Naive B cell (primary cell): Measurements from ENCODE around the gene SPATA9. TPM values are rescaled to one million over a fixed set of nuclear protein-coding genes. Genes with fewer than 3 reads are reported as not detected.
"Not testable (repeated sequence)": the region's sequence is repeated elsewhere in the genome, so short reads cannot be mapped to it uniquely, and the experiment has no call there.

Experiments
- ATAC-seq, 2 donors: fragments of 150-1000 bp; cut with Tn5 transposase; 2 replicates each; pipeline ENCODE4 v1.10.0; 2021; ENCODE audit warnings: low read depth in 2 of 2, mild to moderate bottlenecking in 2 of 2, moderate library complexity in 2 of 2
- DNase-seq: peaks from one replicate; pipeline ENCODE4 v3.0.0; 2022
- H3K27ac Mint-ChIP-seq, 6 donors: one replicate each; pipeline ENCODE4 v1.8.0; 2020 to 2022; ENCODE audit warnings: mild to moderate bottlenecking in 6 of 6, mixed read lengths in 6 of 6, moderate library complexity in 5 of 6, inconsistent platforms in 2 of 6
- H3K27me3 Mint-ChIP-seq, 3 donors: one replicate each; pipeline ENCODE4 v1.8.0; 2021 to 2022; ENCODE audit warnings: mixed read lengths in 3 of 3, mild to moderate bottlenecking in 1 of 3
- H3K36me3 Mint-ChIP-seq, 2 donors: one replicate each; pipeline ENCODE4 v1.8.0; 2020 to 2022; ENCODE audit warnings: mixed read lengths in 2 of 2, inconsistent platforms in 1 of 2, mild to moderate bottlenecking in 1 of 2
- H3K4me1 Mint-ChIP-seq, 3 donors: one replicate each; pipeline ENCODE4 v1.8.0; 2020 to 2022; ENCODE audit warnings: mixed read lengths in 3 of 3, inconsistent platforms in 1 of 3, mild to moderate bottlenecking in 1 of 3, moderate library complexity in 1 of 3
- H3K4me3 Mint-ChIP-seq, 8 donors: one replicate each; pipeline ENCODE4 v1.8.0; 2020 to 2022; ENCODE audit warnings: mild to moderate bottlenecking in 8 of 8, mixed read lengths in 8 of 8, moderate library complexity in 8 of 8, inconsistent platforms in 2 of 8
- H3K9me3 Mint-ChIP-seq, 7 donors: one replicate each; pipeline ENCODE4 v1.8.0; 2020 to 2022; ENCODE audit warnings: mixed read lengths in 7 of 7, mild to moderate bottlenecking in 5 of 7, inconsistent platforms in 2 of 7, moderate library complexity in 1 of 7
- polyA plus RNA-seq, 6 donors: library from polyadenylated mRNA; unstranded; fragments of 300-500 nt; fragmentation: Illumina TruSeq; gene quantifications; one replicate each; pipeline ENCODE4 v1.2.3, GENCODE V29; 2021; ENCODE audit warnings: low read depth in 6 of 6

Gene SPATA9
- polyA plus RNA-seq, 6 donors from 2014 or later, result not detected

DNA sequence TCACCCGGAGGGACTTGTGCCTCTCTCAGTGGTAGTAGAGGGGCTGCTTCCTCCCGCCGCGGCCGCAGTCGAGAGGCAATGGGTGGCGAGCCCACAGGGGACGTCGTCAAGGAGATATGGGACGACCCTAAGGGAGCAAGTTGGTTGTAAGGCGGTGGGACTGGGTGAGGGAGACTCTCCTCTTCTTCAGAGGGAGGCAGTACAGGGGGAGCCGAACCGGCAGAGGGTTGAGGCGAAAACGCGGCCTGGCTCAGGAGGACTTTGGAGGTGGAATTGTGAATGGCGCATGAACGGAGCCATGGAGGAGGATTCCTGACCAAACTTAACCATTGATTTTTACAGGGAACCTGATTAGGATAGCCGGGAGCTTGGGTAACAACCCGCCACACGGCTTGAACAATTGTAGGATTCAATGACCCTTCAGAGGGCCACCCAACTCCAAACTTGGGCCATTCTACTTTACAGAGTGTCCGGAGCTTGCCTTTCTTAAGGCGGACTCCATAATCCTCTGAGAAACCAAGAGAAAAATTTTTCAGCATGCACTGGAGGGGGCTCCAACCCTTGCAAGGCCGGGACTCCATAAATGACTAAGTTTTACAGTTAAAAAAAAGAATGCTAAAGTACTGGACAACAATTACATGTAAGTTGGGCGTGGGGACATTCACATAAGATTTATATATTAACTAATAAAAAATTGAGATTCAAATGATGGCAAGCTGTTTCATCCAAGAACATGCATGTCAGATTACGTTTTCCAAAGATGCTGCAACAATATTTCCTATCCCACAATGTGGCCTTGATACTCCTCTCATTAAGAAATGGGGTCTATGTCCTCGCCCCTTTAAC is 28.9 kb upstream of the SPATA9 start:
- H3K27me3 Mint-ChIP-seq, result no peaks in the 10 kb centered on the region
- no peaks in the 10 kb centered on the region for H3K4me1 Mint-ChIP-seq
- DNase-seq, result no peak
- no peaks in the 10 kb centered on the region for H3K9me3 Mint-ChIP-seq
- H3K27ac Mint-ChIP-seq, result peak overlapping the region in 1 of 6 donors; percentile 55
- no peak for ATAC-seq
- no peak overlapping the region for H3K4me3 Mint-ChIP-seq
- H3K36me3 Mint-ChIP-seq, result no peaks in the 10 kb centered on the region

DNA sequence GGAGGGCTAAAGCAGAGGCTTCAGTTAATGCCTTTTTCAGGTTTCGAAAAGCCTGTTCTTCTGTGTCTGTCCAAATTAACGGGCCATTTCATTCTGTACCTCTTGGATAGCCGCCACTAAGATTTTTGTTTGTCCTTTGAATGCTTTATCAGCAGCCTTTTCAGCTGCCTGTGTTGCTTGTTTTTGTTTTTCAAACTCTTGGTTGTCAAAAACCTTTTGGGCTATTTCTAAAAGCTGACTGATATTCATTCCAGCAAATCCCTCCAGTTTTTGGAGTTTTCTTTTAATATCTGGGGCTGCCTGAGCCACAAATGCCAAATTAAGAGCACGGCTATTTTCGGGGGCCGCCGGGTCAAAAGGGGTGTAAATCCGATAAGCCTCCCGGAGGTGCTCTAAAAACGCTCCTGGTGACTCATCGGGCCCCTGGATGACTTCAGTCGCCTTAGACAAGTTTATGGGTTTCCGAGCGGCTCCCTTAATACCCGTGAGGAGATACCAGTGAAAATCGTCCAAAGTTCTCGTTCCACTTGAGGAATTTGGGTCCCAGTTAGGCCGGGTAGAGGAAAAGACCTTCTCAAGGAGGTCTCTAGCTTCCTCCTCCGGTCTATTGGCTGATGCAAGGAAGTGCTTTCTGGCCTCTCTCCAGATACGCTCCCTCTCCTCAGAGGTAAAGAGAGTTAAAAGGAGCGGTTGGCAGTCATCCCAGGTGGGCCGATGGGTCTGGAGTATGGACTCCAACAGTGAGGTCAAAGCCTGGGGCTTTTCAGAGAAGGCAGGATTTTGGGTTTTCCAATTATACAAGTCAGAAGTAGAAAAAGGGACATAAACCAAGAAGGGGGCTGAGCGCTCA is 28.1 kb upstream of the SPATA9 start:
- H3K27ac Mint-ChIP-seq, H3K4me1 Mint-ChIP-seq, ATAC-seq, DNase-seq, H3K36me3 Mint-ChIP-seq, H3K27me3 Mint-ChIP-seq, H3K9me3 Mint-ChIP-seq: not testable (repeated sequence)
- H3K4me3 Mint-ChIP-seq, result peak overlapping the region in 1 of 8 donors; percentile 33

DNA sequence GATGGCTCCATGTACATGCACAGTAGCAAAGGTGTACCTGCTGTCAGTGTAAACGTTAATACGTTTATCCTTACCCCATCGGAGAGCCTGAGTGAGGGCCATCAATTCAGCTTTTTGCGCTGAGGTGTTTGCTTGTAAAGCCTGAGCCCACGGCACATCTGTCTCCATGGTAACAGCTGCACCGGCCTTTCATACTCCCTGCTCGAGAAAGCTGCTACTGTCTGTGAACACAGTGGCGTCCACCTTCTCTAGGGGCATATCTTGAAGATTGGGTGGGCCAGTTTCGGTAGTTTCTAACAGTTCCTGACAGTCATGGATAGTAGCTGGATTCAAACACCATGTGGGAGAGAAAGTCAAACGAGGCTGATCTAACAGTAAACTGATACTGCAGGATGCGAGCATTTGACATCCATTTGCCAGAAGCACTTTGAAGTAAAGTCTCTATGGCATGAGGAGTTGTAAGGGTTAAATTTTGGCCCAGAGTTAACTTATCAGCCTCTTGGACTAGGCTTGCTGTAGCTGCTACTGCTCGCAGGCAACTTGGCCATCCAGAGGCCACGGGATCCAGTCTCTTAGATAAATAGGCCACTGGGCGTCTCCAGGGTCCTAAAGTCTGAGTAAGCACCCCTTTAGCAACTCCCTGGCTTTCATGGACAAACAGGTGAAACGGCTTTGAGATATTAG is 27.3 kb upstream of the SPATA9 start:
- Mint-ChIP-seq H3K4me3 (no peak overlapping the region), H3K4me1 (no peaks in the 10 kb centered on the region), H3K9me3 (no peaks in the 10 kb centered on the region), H3K27ac (no peak overlapping the region), H3K27me3 (no peaks in the 10 kb centered on the region), H3K36me3 (no peaks in the 10 kb centered on the region)
- ATAC-seq (no peak), DNase-seq (no peak)

DNA sequence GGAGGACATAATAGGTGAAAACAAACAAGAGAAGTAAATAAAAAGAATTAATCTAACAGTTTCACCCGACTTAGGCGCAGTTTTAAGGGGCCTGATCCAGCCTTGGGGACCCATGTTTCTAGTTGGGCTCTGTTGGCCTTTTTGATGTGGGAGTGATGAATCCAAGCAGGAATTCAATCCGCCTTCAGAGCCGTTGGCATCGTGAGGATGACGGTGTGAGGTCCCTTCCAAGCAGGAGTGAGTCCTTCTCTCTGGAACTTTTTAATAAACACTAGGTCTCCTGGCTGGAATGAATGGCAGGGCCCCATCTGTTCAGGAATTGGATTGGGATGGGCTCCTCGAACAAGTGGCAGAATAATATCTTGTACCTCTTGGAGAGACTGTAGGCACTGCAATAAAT is 26.1 kb upstream of the SPATA9 start:
- DNase-seq (no peak), ATAC-seq (no peak)
- H3K27ac Mint-ChIP-seq, result no peak overlapping the region
- H3K4me3 Mint-ChIP-seq, result no peak overlapping the region
- H3K27me3 Mint-ChIP-seq, result no peaks in the 10 kb centered on the region
- no peaks in the 10 kb centered on the region for H3K4me1 Mint-ChIP-seq
- H3K36me3 Mint-ChIP-seq, result no peaks in the 10 kb centered on the region
- no peaks in the 10 kb centered on the region for H3K9me3 Mint-ChIP-seq

DNA sequence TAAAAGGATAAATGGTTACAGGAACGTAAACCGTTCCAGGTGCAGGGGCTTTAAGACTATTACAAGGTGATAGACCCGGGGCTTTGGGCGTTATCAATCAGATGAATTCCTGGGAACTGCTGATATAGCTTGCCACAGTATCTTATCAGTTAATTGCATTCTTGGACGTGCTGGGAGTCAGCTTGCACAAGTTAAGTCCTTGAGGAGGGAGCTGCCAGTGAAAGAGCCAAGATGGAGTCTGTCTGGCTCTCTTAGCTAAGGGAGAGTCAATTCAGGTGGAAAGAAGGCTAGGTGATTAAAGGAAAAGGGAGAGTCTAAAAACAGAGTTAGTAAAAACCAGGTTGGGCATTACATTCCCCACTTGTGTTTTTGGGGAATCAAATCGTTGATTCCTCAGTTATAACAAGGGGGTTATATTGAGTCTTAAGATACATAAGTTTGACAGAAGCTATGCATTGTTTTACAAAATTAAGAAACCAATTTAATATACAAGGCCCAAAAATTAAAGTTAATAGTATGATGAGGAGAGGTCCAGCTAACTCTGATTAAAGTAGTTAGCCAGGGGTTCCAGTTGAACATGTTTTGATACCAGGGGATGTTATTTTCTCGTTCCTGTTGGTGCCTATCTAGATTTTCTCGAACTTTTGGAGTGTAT is 24.9 kb upstream of the SPATA9 start:
- DNase-seq, H3K4me3 Mint-ChIP-seq, H3K27me3 Mint-ChIP-seq, H3K27ac Mint-ChIP-seq, H3K4me1 Mint-ChIP-seq, ATAC-seq, H3K9me3 Mint-ChIP-seq, H3K36me3 Mint-ChIP-seq: not testable (repeated sequence)

DNA sequence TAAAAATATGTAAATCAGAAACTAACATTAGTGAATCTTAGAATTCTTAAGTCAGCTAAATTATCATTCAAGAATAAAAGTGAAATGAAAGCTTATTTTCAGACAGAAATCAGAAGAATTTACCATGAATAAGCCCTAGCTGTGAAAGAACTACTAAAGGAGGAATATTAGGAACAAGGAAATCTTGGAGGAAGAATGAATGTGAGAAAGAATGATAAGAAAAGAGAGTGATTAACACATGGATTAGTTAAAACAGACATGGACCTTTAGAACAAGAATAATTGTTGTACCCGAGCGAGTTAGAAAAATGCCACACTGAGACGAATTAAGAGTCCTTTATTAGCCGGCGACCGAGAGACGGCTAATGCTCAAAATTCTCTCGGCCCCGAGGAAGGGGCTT is 24.3 kb upstream of the SPATA9 start:
- Mint-ChIP-seq H3K27ac (no peak overlapping the region), H3K36me3 (no peaks in the 10 kb centered on the region), H3K4me3 (peak overlapping the region in 1 of 8 donors; percentile 13), H3K9me3 (no peaks in the 10 kb centered on the region), H3K27me3 (no peaks in the 10 kb centered on the region), H3K4me1 (no peaks in the 10 kb centered on the region)
- ATAC-seq (no peak), DNase-seq (no peak)

DNA sequence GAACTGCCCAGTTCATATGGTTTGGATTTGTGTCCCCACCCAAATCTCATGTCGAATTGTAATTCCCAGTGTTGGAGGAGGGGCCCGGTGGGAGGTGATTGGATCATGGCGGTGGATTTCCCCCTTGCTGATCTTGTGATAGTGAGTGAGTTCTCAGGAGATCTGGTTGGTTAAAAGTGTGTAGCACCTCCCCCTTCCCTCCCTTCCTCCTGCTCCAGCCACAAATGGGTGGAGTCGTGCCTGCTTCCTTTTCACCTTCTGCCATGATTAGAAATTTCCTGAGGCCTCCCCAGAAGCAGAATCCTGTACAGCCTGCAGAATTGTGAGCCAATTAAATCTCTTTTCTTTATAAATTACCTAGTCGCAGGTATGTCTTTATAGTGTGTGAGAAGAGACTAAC is 23.4 kb upstream of the SPATA9 start:
- not testable (repeated sequence) for H3K27ac Mint-ChIP-seq, ATAC-seq, H3K27me3 Mint-ChIP-seq, H3K4me1 Mint-ChIP-seq, DNase-seq, H3K9me3 Mint-ChIP-seq, H3K36me3 Mint-ChIP-seq, H3K4me3 Mint-ChIP-seq

DNA sequence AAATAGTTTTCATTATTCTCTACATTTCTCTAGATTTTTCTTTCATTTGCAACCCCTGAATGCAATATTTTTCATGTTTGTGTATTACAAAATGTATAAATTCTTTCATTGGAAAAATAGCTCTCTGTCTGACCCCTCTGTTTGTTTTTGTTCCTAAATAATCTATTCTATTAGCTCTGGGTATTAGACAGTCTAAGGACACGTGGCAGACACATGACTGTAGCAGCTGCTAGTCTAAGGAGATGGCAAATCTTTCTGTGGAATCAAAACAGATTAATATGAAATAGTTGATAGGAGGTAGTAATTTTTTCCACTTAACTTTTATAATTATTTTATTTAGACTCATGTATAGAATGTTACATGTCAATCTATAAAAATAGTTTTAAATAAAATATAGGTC is 21.4 kb upstream of the SPATA9 start:
- Mint-ChIP-seq H3K4me1 (no peaks in the 10 kb centered on the region), H3K36me3 (no peaks in the 10 kb centered on the region), H3K27ac (peak overlapping the region in 1 of 6 donors; percentile 52), H3K9me3 (no peaks in the 10 kb centered on the region), H3K4me3 (no peak overlapping the region), H3K27me3 (no peaks in the 10 kb centered on the region)
- ATAC-seq, result no peak
- no peak for DNase-seq

DNA sequence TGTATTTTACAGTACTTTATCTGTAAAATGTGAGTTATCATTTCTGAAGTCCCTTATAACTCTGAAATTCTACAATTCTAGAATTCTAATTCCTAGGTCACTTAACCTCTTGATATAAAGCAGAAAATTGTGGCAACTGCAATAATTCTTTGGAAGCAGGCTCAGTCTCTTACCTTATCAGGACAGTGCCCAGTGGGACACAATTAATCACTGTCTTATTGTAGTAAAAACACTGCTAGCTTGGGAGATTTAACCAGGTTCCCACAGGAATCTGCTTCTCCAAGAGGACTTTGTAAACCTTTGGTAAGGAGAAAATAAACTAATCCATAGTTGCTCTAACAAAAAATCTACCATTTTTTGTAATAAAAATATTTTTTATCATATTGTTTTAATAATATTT is 18.3 kb upstream of the SPATA9 start:
- Mint-ChIP-seq H3K27ac (no peak overlapping the region), H3K4me1 (no peaks in the 10 kb centered on the region), H3K9me3 (no peaks in the 10 kb centered on the region), H3K27me3 (peaks cover 0 to 15% (median 0%) of the 10 kb centered on the region in 3 donors), H3K4me3 (no peak overlapping the region), H3K36me3 (no peaks in the 10 kb centered on the region)
- ATAC-seq (no peak), DNase-seq (no peak)

DNA sequence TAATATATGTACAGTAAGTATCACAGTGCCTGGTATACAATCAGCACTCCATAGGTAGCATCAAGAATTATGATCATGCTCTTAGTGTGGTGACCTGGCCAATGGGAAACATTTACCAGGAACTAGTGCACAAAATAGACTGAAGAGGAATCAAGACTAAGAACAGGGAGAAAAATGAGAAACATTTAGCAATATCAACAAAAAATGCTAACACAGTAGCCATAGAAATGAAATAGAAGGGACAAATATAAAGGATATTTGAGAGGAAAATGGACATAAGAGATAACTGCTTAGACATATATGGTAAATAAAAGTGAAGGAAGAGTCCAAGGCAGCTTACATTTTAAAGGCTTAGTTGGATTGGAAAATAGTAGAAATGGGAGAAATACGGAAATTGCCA is 16.5 kb upstream of the SPATA9 start:
- H3K27me3 Mint-ChIP-seq, result peaks cover 0 to 15% (median 0%) of the 10 kb centered on the region in 3 donors
- H3K4me3 Mint-ChIP-seq, result no peak overlapping the region
- DNase-seq (no peak), ATAC-seq (no peak)
- H3K9me3 Mint-ChIP-seq, result no peaks in the 10 kb centered on the region
- H3K36me3 Mint-ChIP-seq, result no peaks in the 10 kb centered on the region
- H3K27ac Mint-ChIP-seq, result peak overlapping the region in 1 of 6 donors; percentile 1
- no peaks in the 10 kb centered on the region for H3K4me1 Mint-ChIP-seq

DNA sequence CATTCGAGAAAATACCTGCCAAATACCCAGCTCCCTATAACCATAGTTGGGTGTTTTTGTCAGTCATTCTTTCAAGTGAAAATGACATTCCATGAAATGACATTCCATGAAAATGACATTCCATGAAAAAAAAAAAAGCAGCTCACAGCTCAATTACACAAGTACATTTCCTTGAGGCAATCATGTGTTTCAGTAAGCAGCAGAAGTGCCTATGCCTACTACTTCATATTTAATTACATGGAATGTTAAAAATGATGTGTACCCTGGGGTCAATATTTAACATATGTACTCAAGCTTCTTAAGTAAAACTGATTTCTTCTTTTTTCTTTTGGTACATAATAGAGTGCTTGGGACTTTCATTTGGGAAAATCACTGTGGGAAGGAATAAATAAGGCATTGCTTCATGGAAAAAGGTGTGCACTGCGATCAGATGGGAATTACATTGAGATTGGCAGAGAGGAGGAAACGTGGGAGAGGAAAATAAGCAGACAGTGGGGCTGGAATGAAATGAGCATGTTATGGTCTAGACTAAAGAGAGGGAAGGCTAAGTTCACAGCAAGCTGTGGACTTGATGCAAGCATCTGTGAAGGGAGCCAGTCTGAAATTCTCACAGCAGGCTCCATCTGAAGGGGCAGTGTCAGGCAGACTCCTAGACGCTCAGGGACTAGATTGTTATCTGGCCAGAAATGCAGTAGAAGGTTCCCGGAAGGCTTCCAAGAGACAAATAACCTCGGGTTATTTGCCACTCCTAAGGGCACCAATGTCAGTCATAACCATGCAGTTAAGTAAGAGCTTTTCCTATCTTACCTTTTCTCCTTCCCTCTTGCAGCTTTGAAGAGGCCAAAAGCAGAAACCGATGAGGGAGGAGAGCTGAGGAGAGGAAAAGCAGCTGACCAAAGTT is 15.2 kb upstream of the SPATA9 start:
- Mint-ChIP-seq H3K27me3 (peaks cover 0 to 15% (median 0%) of the 10 kb centered on the region in 3 donors), H3K9me3 (no peaks in the 10 kb centered on the region), H3K36me3 (no peaks in the 10 kb centered on the region), H3K4me3 (no peak overlapping the region), H3K27ac (no peak overlapping the region), H3K4me1 (no peaks in the 10 kb centered on the region)
- DNase-seq (no peak), ATAC-seq (no peak)

DNA sequence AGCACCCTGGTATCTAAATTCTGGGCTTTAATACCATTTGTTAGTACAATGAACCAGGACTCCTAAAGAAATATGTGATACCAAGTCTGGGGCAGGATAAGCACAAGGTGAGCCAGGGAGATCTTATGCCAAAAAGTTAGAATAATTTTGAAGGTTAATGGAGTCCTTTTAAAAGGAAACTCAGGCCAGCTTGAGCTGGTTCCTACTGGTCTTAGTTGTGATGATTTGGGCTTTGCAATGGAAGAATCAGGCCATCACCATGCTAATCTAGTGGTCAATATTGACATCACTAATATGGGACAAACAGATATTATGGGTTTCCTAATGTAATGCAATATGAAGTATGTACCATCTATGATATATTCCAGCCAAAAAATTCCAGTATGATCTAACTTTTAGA is 7.5 kb upstream of the SPATA9 start:
- peaks cover 0 to 4% (median 0%) of the 10 kb centered on the region in 3 donors for H3K27me3 Mint-ChIP-seq
- H3K4me3 Mint-ChIP-seq, result no peak overlapping the region
- no peaks in the 10 kb centered on the region for H3K36me3 Mint-ChIP-seq
- no peak overlapping the region for H3K27ac Mint-ChIP-seq
- H3K9me3 Mint-ChIP-seq, result peaks cover 0 to 4% (median 0%) of the 10 kb centered on the region in 7 donors
- ATAC-seq (no peak), DNase-seq (no peak)
- no peaks in the 10 kb centered on the region for H3K4me1 Mint-ChIP-seq
